NCI-H446 treated with DMSO at 0.1 percent for 48 hours (cell line): ENCODE measurements around the gene SAP130.
A peak's percentile ranks its signal among the peaks of the same experiment; 100 is the strongest.
"Not testable (repeated sequence)": the region's sequence is repeated elsewhere in the genome, so short reads cannot be mapped to it uniquely, and the experiment has no call there.

Experiments used
- DNase-seq: peaks from one replicate; lab custom pipeline; 2025; lab: John Stamatoyannopoulos, UW

The SAP130 gene

DNA sequence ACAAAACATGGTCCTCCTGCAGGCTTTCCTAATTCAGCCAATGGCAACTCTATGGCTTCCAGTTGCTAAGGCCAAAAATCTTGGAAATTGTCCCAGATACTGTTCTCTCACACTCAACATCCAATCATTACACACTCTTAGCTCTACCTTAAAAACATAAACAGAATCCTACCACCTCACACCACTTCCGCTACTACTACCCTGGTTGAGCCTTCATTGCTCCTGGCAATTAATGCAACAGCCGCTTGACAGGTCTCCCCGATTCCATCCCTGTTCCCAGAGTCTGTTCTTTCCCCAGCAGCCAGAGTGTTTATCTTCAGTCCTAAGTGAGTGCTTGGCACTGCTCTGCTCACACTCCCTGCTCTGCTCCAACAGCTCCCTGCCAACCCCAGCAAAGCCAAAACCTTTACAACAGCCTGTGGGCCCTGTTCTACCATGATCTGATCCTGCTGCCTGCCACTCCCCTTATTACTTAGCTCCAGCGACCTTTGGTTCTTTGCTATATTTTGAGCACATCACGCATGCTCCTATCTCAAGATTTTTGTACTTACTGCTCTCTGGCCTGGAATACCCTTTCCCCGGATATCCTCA is 74.6 kb downstream of the SAP130 start:
- peak; percentile 27 for DNase-seq

GRCh38 chr2:127951026-127951425 is 76.8 kb downstream of the SAP130 start:
- no peak for DNase-seq

- no peak for DNase-seq
Observed at GRCh38 chr2:127950264-127950663, 77.6 kb downstream of the SAP130 start.

DNA sequence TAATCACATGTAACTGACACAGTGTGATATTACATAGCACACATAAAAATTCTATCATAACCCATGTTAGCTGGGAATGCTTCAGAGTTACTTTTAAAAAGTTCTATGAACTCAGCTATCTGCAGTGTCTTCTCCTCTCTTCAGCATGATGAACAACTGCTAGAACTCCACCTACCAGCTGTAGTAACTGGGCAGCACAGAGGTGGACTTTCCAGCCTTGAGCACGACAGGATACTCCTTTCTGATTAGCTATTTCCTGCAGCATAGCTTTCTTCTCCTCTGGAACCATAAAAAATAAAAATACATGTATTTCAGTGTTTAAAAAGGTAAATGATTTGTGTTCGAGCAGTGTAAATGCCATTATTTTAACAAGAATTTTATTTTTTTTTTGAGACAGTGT is 82.6 kb downstream of the SAP130 start:
- no peak for DNase-seq

GRCh38 chr2:127943186-127943585 is 84.7 kb downstream of the SAP130 start:
- DNase-seq: no peak

DNA sequence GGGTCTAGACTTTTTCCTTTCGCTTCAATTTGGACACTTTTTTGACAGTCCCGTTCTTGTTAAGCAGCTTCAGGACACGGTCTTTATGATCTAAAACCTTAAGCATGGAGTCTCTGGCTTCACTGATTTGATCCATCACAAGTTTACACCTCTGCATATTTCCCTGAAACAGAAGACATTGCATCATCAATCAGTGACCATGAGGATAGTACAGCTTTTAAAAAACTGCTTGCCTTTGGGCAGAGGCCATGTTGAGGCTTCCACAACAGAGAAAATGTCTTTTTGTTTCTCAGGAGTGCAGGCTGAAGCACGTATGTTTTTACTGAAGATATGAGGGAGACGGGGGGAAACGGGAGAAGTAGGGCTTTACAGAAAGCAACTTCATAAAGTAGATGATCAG is 85.9 kb downstream of the SAP130 start:
- DNase-seq: no peak

DNA sequence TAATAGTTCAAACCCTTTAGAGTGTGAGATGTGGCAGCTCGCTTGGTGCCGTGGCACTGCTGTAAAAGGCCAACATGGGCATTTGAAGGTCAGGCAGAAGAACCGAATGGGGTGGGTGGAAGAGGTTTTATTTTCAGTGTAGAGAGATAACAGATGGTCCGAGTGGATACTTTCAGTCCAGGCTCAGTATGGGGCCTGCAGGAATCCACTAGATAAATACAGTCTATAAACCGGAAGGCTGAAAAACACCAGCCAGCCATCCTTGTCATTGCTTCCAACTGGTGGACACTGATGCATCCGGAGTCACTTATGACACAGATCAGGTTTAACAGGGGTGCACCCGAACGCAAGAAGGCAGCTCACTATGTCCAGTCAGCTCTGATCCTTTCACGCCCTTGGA is 86.4 kb downstream of the SAP130 start:
- DNase-seq: no peak

GRCh38 chr2:127940641-127941040 is 87.2 kb downstream of the SAP130 start:
- DNase-seq: no peak

DNA sequence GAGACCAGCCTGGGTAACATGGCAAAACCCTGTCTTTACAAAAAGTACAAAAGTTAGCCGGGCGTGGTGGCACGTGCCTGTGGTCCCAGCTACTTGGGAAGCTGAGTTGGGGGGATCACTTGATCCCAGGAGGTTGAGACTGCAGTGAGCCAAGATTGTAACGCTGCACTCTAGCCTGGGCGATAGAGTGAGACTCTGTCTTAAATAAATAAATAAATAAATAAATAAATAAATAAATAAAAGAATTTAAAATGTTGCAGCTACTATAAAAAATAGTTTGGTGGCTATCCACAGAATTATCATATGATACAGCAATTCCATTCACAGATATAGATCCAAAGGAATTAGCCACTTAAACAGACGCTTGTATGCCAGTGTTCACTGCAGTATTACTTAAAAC is 92.5 kb downstream of the SAP130 start:
- DNase-seq: no peak

GRCh38 chr2:127932199-127932876 is 95.5 kb downstream of the SAP130 start:
- DNase-seq: no peak

DNA sequence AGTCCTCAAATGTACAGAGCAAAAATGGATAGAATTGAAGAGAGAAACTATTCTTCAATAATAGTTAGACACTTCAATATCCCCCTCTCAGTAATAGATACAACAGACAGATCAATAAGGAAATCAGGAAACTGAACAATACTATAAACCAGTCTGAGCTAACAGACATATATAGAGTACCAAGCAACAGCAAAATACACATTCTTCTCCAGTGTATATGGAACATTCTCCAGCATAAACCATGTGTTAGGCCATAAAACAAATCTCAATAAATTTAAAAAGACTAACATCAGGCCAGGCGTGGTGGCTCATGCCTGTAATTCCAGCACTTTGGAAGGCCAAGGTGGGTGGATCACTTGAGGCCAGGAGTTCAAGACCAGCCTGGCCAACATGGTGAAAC is 98.4 kb downstream of the SAP130 start:
- DNase-seq: no peak

GRCh38 chr2:127927384-127927783 is 100.5 kb downstream of the SAP130 start:
- no peak for DNase-seq

- no peak for DNase-seq
Observed at GRCh38 chr2:127917916-127918315, 109.9 kb downstream of the SAP130 start.

DNA sequence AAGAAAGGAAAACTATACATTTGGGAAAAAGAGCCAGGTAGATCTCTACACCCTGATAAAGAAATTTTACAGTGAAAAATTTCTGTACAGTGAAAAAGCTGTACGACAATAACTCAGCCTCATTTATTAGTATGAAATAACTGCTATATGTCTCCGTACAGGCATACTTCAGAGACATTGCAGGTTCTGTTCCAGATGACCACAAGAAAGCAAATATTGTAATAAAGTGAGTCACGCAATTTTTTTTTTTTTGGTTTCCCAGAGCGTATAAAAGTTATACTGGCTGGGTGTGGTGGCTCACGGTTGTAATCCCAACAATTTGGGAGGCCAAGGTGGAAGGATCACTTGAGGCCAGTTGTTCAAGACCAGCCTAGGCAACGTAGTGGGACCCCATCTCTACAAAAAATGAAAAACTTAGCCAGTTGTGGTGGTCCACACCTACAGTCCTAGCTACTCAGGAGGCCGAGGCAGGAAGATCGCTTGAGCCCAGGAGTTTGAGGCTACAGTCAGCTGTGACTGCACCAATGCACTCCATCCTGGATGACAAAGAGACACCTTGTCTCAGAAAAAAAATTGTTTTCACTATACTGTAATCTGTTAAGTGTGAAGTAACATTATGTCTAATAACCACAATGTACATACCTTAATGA is 113.9 kb downstream of the SAP130 start:
- no peak for DNase-seq

GRCh38 chr2:127911737-127912136 is 116.1 kb downstream of the SAP130 start:
- no peak for DNase-seq

DNA sequence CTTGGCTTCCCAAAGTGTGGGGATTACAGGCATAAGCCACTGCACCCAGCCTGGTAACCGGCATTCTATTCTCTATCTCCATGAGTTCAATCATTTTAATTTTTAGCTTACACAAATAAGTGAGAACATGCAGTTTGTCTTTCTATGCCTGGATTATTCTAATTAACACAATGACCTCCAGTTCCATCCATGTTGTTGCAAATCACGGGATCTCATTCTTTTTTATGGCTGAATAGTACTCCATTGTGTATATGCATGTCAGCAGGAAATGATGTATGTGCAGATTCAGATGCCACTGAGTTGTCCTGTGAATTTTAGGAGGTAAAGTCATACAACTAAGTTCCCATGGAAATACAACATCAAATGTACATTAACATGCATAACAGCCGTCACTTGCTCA is 117.4 kb downstream of the SAP130 start:
- DNase-seq: no peak

DNA sequence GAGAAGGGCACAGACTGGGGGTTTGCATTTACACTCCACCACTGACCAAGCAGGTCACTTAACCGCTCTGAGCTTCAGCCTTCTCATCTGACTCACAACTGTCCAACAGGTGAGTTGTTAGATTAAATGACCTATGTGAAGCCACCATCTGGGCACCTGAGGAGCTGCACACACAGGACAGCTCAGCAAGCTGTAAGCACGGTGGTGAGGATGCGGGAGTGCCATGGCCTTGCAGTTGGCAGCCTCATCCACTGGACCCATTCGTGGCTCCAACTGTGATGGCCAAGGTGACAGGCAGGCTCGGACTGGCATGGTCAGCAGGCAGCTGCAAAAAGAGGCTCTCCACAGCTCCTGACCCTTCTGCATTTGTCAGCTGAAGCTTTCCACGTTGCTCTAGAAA is 118.8 kb downstream of the SAP130 start:
- DNase-seq: no peak

DNA sequence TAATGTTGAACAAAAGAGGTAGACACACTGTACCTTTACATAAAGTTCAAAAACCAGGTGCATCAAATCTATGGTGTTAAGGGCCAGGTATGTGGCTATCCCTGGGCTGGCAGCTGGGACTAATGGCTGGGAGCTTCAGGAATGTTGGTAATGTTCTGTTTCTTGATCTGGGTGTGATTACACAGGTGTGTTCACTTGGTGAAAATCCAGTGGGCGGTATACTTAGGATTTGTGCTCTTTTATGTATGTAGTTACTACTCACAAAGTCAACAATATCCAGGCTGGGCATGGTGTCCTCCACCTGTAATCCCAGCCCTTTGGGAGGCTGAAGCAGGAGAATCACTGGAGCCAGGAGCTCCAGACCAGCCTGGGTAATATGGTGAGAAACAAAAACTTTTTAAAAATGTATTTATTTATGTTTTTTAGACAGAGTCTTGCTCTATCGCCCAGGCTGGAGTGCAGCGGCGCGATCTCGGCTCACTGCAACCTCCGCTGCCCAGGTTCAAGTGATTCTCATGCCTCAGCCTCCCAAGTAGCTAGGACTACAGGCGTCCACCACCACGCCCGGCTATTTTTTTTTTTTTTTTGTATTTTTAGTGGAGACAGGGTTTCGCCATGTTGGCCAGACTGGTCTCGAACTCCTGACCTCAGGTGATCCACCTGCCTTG is 120.0 kb downstream of the SAP130 start:
- DNase-seq: not testable (repeated sequence)

DNA sequence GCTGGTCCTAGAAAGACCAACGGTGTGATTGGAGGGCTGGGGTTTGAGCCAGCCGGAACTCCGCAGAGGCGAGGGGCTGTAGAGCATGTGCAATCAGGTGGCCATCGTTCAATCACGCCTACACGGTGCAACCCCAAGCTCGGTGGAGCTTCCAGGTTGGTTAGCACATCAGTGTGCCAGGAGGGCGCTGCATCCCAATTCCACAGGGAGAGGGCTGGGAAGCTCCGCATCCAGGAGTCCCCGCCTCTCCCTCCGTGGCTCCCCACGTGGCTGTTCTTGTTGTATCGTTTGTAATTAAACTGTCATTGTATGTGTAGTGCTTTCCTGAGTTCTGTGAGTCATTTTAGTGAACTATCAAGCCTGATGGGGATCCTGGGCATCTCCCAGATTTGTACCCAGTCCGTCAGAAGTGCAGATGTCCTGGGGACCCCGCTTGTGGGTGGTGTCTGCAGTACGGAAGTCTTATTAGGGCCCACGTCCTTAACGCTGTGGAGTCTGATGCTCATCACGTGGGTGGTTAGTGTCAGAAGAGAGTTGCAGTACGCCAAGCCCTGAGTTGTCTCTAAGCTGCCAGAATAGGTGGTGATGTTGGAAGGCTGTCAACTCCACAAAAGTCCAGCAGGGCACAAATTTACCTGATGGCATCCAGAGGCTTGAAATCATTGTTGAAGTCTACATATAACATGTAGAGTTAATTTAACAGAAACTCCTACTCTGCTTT is 121.5 kb downstream of the SAP130 start:
- DNase-seq: no peak

DNA sequence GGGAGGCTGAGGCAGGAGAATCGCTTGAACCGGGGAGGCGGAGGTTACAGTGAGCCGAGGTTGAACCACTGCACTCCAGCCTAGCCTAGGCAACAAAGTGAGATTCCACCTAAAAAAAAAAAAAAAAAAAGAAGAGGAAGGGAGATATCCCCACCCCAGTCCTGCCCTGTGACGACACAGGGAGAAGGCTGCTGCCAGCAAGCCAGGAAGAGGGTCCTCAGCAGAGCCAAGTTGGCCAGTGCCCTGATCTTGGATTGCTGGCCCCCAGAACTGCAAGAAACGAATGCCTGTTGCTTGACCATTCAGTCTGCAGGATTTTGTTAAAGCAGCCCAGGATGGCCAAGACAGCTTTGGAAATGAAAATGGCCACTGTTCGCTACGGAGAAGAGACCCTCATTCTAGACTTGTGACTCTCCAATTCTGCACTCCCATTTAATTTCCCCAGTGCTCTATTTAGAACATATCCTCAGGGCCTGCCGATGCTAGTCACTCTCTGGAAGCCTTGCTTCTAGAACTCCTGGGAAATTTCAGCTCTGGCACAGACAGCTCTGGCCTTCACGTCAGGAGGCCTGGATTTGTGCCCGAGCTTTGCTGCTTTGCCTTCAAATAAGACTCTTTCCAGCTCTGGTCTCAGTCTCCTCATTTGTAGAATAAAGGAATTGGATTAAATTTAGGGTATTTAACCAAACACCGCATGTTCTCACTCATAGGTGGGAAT is 126.4 kb downstream of the SAP130 start:
- DNase-seq: no peak

DNA sequence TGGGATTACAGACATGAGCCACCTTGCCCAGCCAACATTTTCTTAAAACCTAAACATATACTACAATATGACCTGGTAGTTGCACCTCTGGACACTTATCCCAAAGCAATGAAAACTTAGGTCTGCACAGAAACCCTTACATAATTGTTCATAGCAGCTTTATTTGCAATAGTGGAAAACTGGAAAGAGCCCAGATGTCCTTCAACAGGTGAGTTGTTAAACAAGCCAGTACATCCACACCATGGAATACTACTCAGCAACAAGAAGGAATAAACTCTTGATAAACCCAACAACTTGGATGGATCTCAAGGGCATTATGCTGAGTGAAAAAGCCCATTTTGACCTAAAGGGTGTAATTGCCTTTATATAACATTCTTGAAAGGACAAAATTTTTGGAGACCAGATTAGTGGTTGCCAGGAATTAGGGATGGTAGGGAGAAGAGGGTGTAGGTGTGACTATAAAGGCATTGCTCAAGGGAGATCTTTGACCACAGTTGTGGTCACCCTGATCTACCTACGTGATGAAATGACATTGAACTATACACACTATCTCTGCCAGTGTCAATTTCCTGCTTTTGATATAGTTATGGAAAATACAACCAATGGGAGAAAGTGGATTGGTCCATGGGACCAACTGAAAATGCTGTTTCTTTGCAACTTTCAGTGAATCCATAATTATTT is 130.2 kb downstream of the SAP130 start:
- no peak for DNase-seq
